Endothelial cell of umbilical vein (primary cell): ENCODE results near the gene TXN2. TPM values are rescaled to one million over a fixed set of nuclear protein-coding genes. Genes with fewer than 3 reads are reported as not detected.

Experiments
- BruUV-seq: library from RNA; stranded (reverse); fragments of 400-500 nt; replicated peaks from 2 replicates; lab custom pipeline; 2021; lab: Mats Ljungman, UMichigan
- CTCF ChIA-PET: fragments of 300-600, 350-600 bp; sonication (Branson Sonifier 250); formaldehyde crosslinking; loops from one replicate; lab custom pipeline; 2021; ENCODE audit warnings: antibody characterized with exemption, inconsistent platforms; lab: Charles Lee
- POLR2A ChIA-PET: fragments of 300-600, 350-600 bp; sonication (Branson Sonifier 250); formaldehyde crosslinking; loops from one replicate; lab custom pipeline; 2021; ENCODE audit warnings: antibody characterized with exemption, inconsistent platforms; lab: Charles Lee
- DNase-seq: peaks from one replicate; pipeline ENCODE4 v3.0.0-alpha.2; 2011; ENCODE audit warnings: low read depth, low spot score
- FAIRE-seq: peaks from 2 replicates; lab custom pipeline; 2011; peaks lifted over from hg19 to GRCh38; lab: Jason Lieb, UNC
- H2AFZ ChIP-seq: 2 replicates; pipeline ENCODE4 v1.6.0; 2012; ENCODE audit warnings: low read depth, low read length, control low read depth, inconsistent platforms
- H3K27ac ChIP-seq: 2 replicates; pipeline ENCODE4 v1.5.1; 2011; ENCODE audit warnings: low read depth, mild to moderate bottlenecking, control low read depth, low read length, moderate library complexity; ENCODE audit not compliant: insufficient read depth
- H3K27me3 ChIP-seq, 2 experiments: 2 replicates each; pipeline versions ENCODE4 v1.6.0 to v1.6.1; 2011; ENCODE audit warnings: low read length in 2 of 2, mixed read lengths in 1 of 2; ENCODE audit not compliant: control insufficient read depth in 2 of 2, insufficient read depth in 2 of 2
- H3K36me3 ChIP-seq, 2 experiments: 2 replicates in 1 of 2; 3 replicates in 1 of 2; pipeline ENCODE4 v1.5.1; 2011; ENCODE audit warnings: low read length in 2 of 2, mild to moderate bottlenecking in 1 of 2, moderate library complexity in 1 of 2; ENCODE audit not compliant: control insufficient read depth in 2 of 2, insufficient read depth in 2 of 2; ENCODE audit errors: extremely low read depth in 1 of 2
- H3K4me1 ChIP-seq: 3 replicates; pipeline ENCODE4 v1.5.1; 2011; ENCODE audit warnings: mild to moderate bottlenecking, low read length; ENCODE audit not compliant: control insufficient read depth, insufficient read depth; ENCODE audit errors: extremely low read depth
- H3K4me2 ChIP-seq: 2 replicates; pipeline ENCODE4 v1.6.1; 2011; ENCODE audit warnings: low read length, control low read depth, mixed read lengths; ENCODE audit not compliant: insufficient read depth
- H3K4me3 ChIP-seq, 3 experiments: fragments of 200-600 bp in 1 of 3; sonication (generic), shearing (Covaris generic) in 1 of 3; replicated peaks in 1 of 3; 2 replicates each; pipeline ENCODE4 v1.5.1; 2011 to 2016; ENCODE audit warnings: control low read depth in 3 of 3, low read length in 3 of 3, mild to moderate bottlenecking in 2 of 3, inconsistent platforms in 1 of 3, low read depth in 1 of 3, moderate library complexity in 1 of 3; ENCODE audit not compliant: insufficient read depth in 1 of 3
- H3K79me2 ChIP-seq: 2 replicates; pipeline ENCODE4 v1.6.0; 2012; ENCODE audit warnings: low read length, inconsistent platforms; ENCODE audit not compliant: control insufficient read depth, insufficient read depth
- H3K9ac ChIP-seq: replicated peaks from 2 replicates; pipeline ENCODE3; 2011; ENCODE audit warnings: low read length, control low read depth; ENCODE audit not compliant: insufficient read depth; ENCODE audit errors: extremely low read depth
- H3K9me1 ChIP-seq: replicated peaks from 3 replicates; pipeline ENCODE4 v1.6.0; 2011; ENCODE audit warnings: mild to moderate bottlenecking, low read length; ENCODE audit not compliant: control insufficient read depth, insufficient read depth; ENCODE audit errors: extremely low read depth
- H3K9me3 ChIP-seq: replicated peaks from 2 replicates; pipeline ENCODE4 v1.5.1; 2012; ENCODE audit warnings: low read length, inconsistent platforms; ENCODE audit not compliant: control insufficient read depth, insufficient read depth
- H4K20me1 ChIP-seq: replicated peaks from 2 replicates; pipeline ENCODE3; 2011; ENCODE audit warnings: mild to moderate bottlenecking, low read length; ENCODE audit not compliant: control insufficient read depth, insufficient read depth; ENCODE audit errors: extremely low read depth
- EZH2 ChIP-seq: IDR thresholded peaks from 2 replicates; pipeline ENCODE4 v1.6.1; 2012; ENCODE audit warnings: borderline replicate concordance, low read depth, mild to moderate bottlenecking, moderate library complexity, low read length, inconsistent platforms; ENCODE audit not compliant: severe bottlenecking
- FOS ChIP-seq: IDR thresholded peaks from 2 replicates; pipeline ENCODE4 v1.6.1; 2011; ENCODE audit warnings: mild to moderate bottlenecking, low read length, moderate library complexity, borderline replicate concordance; ENCODE audit not compliant: insufficient read depth
- GATA2 ChIP-seq: IDR thresholded peaks from 2 replicates; pipeline ENCODE4 v1.7.0; 2011; ENCODE audit warnings: low read depth, mild to moderate bottlenecking, moderate library complexity, mixed read lengths, low read length; ENCODE audit not compliant: insufficient read length, insufficient read depth
- JUN ChIP-seq: IDR thresholded peaks from 2 replicates; pipeline ENCODE4 v1.6.1; 2011; ENCODE audit warnings: borderline replicate concordance, low read depth; ENCODE audit not compliant: insufficient read length, insufficient read depth
- MYC ChIP-seq: IDR thresholded peaks from one replicate; pipeline ENCODE4 v1.6.1; 2011; ENCODE audit warnings: mild to moderate bottlenecking, low read depth, low read length
- POLR2A ChIP-seq: IDR thresholded peaks from 2 replicates; pipeline ENCODE4 v1.6.1; 2012; ENCODE audit warnings: low read depth, mild to moderate bottlenecking, control low read depth, low read length
- POLR2AphosphoS5 ChIP-seq: IDR thresholded peaks from 2 replicates; pipeline ENCODE4 v1.6.1; 2012; ENCODE audit warnings: low read depth, mild to moderate bottlenecking, control low read depth, low read length, moderate library complexity; ENCODE audit not compliant: insufficient read depth
- dilution Hi-C: fragments of 300-500 bp; cut with MboI; formaldehyde crosslinking; loops from one replicate; pipeline ENCODE4 v1.15.0; 2019; ENCODE audit warnings: low sequenced_read_pairs; ENCODE audit not compliant: extremely low pct_ligation_motif_present
- intact Hi-C: fragments of 100-400 bp; cut with micrococcal nuclease; formaldehyde crosslinking; loops from one replicate; pipeline ENCODE4 v1.10.0; 2022
- polyA plus RNA-seq, 4 experiments: library from polyadenylated mRNA; depleted of rRNA in 3 of 4; stranded (reverse) in 3 of 4; unstranded in 1 of 4; fragments of >200 nt; gene quantifications; 2 replicates each; pipeline versions ENCODE4 v1.2.1 to v1.2.3, GENCODE V29; 2011 to 2012; ENCODE audit warnings: missing spikeins in 1 of 4
- total RNA-seq: library from RNA; stranded (reverse); gene quantifications from 2 replicates; pipeline ENCODE4 v1.2.3, GENCODE V29; 2021
- TF ChIP-seq, protein P1 (sequence below): IDR thresholded peaks from 2 replicates; pipeline ENCODE4 v1.6.1; 2011; ENCODE audit not compliant: insufficient read depth, insufficient read length

The TXN2 gene
- total and polyA plus RNA-seq, 2 donors (not counting 3 experiments of a cell fraction or from before 2014, with no cell fraction given): 75.9 to 183 TPM

DNA sequence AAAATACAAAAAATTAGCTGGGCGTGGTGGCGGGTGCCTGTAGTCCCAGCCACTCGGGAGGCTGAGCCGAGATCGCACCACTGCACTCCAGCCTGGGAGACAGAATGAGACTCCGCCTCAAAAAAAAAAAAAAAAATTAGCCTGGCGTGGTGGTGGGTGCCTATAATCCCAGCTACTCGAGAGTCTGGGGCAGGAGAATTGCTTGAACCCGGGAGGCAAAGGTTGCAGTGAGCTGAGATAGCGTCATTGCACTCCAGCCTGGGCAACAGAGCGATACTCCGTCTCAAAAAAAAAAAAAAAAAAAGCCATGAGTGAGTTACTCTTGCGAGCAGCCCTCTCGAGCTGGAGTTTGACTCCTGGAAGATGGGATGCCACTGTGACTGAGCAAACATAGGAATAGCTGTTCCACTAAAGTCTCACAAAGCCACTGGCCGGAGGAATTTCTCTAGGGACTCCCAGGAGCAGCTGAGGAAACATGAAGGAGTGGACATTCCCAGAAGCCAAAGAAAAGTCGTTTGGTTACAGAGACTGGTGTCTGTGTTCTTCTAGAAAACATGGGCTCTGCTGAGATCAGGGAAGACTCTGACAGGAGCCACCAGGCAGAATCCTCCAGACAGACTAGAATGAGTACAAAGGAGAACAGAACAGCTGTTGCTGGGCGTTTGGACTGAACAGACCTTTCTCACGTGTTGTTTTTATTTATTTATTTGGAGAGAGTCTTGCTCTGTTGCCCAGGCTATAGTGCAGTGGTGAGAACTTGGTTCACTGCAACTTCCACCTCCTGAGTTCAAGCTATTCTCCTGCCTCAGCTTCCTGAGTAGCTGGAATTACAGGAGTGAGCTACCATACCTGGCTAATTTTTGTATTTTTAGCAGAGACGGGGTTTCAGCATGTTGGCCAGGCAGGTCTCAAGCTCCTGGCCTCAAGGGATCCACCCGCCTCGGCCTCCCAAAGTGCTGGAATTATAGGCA lies 61.2 kb downstream of the TXN2 start:
- Histone ChIP-seq H3K79me2 (no peaks in the 10 kb centered on the region), H3K27me3 (no peaks in the 10 kb centered on the region), H3K4me1 (peaks cover 10% of the 10 kb centered on the region), H3K4me3 (no peak overlapping the region), H2AFZ (no peak overlapping the region), H3K4me2 (no peak overlapping the region), H3K9ac (no peak overlapping the region), H3K36me3 (no peaks in the 10 kb centered on the region), H3K9me1 (no peaks in the 10 kb centered on the region), H3K9me3 (no peaks in the 10 kb centered on the region), H4K20me1 (no peaks in the 10 kb centered on the region), H3K27ac (no peak overlapping the region)
- POLR2A ChIA-PET: interaction anchor here (0.8 kb wide), 1 partner anchor 32 kb away, joined by 3 read pairs; the partner anchor contains the start of gene MYH9
- intact Hi-C loops (no loop called here), dilution Hi-C loops (no loop called here)
- TF ChIP-seq POLR2AphosphoS5 (no peak), EZH2 (no peak), FOS (no peak), MYC (no peak), POLR2A (no peak), GATA2 (no peak), JUN (no peak)
- TF ChIP-seq, protein P1, sequence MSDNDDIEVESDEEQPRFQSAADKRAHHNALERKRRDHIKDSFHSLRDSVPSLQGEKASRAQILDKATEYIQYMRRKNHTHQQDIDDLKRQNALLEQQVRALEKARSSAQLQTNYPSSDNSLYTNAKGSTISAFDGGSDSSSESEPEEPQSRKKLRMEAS: no peak
- FAIRE-seq (peak; percentile 50), DNase-seq (no peak)
- BruUV-seq: no TSS peak
- CTCF ChIA-PET: interaction anchor here (0.9 to 1.2 kb wide), 2 partner anchors 22 to 51 kb away, joined by 3 to 5 read pairs; no protein-coding TSS in a partner anchor
